Dendritic cell treated with granulocyte-macrophage colony-stimulating factor and Interleukin-4, amounts not matched to agents 40 ng/mL and 50 ng/mL, for 4 days (primary cell): ENCODE data around the gene C14orf180.

Source experiments
- H3K27ac Mint-ChIP-seq: one replicate; pipeline ENCODE4 v1.8.0; 2022; ENCODE audit warnings: mild to moderate bottlenecking, mixed read lengths
- H3K27me3 Mint-ChIP-seq: one replicate; pipeline ENCODE4 v1.8.0; 2022; ENCODE audit warnings: mild to moderate bottlenecking, mixed read lengths
- H3K36me3 Mint-ChIP-seq: one replicate; pipeline ENCODE4 v1.8.0; 2022; ENCODE audit warnings: low read depth, mixed read lengths
- H3K4me1 Mint-ChIP-seq: one replicate; pipeline ENCODE4 v1.8.0; 2022; ENCODE audit warnings: low read depth, mixed read lengths
- H3K4me3 Mint-ChIP-seq: one replicate; pipeline ENCODE4 v1.8.0; 2022; ENCODE audit warnings: mild to moderate bottlenecking, moderate library complexity, mixed read lengths
- H3K9me3 Mint-ChIP-seq: one replicate; pipeline ENCODE4 v1.8.0; 2022; ENCODE audit warnings: mixed read lengths
- intact Hi-C: fragments of 100-400 bp; cut with micrococcal nuclease; formaldehyde crosslinking; loops from one replicate; pipeline ENCODE4 v1.15.0; 2022

C14orf180 gene

GRCh38 chr14:104562606-104563005 is 17.0 kb upstream of the C14orf180 start:
- no peaks in the 10 kb centered on the region for H3K9me3 Mint-ChIP-seq
- H3K4me1 Mint-ChIP-seq, result peaks cover 5% of the 10 kb centered on the region
- intact Hi-C loops, result loop anchor here (10.0 kb wide), 1 partner anchor 428 kb away; the partner anchor contains the start of gene KIF26A
- no peaks in the 10 kb centered on the region for H3K36me3 Mint-ChIP-seq
- peaks cover 25% of the 10 kb centered on the region for H3K27me3 Mint-ChIP-seq
- H3K4me3 Mint-ChIP-seq, result no peak overlapping the region
- H3K27ac Mint-ChIP-seq, result no peak overlapping the region

DNA sequence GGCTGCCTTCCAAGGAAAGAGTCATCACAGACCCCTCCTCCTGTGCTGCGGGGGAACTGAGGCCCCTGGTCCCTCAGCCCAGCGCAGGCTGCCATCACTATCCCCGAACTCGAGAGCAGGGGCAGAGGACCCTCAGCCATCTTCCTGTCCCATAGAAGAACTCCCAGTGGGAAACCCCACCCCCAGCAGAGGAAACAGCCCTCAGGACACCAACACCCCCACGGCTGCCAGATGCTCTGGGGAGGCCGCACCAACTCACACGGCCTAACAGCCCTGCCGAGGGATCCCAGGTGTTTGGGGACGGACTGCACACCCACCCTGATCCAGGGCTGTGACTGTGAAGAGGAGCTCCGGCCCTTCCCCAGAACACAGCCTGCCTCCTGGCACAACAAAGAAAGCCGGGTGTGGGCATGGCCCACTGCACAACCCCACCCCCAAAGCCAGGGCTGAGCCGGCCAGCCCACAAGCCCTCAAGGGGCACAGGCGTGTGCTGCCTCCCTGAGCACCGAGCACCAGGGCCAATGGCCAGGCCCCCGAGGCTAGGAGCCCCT is 16.3 kb upstream of the C14orf180 start:
- no peak overlapping the region for H3K27ac Mint-ChIP-seq
- no peaks in the 10 kb centered on the region for H3K36me3 Mint-ChIP-seq
- intact Hi-C loops, result loop anchor here (10.0 kb wide), 1 partner anchor 428 kb away; the partner anchor contains the start of gene KIF26A
- no peak overlapping the region for H3K4me3 Mint-ChIP-seq
- peaks cover 25% of the 10 kb centered on the region for H3K27me3 Mint-ChIP-seq
- no peaks in the 10 kb centered on the region for H3K9me3 Mint-ChIP-seq
- H3K4me1 Mint-ChIP-seq, result peaks cover 5% of the 10 kb centered on the region

DNA sequence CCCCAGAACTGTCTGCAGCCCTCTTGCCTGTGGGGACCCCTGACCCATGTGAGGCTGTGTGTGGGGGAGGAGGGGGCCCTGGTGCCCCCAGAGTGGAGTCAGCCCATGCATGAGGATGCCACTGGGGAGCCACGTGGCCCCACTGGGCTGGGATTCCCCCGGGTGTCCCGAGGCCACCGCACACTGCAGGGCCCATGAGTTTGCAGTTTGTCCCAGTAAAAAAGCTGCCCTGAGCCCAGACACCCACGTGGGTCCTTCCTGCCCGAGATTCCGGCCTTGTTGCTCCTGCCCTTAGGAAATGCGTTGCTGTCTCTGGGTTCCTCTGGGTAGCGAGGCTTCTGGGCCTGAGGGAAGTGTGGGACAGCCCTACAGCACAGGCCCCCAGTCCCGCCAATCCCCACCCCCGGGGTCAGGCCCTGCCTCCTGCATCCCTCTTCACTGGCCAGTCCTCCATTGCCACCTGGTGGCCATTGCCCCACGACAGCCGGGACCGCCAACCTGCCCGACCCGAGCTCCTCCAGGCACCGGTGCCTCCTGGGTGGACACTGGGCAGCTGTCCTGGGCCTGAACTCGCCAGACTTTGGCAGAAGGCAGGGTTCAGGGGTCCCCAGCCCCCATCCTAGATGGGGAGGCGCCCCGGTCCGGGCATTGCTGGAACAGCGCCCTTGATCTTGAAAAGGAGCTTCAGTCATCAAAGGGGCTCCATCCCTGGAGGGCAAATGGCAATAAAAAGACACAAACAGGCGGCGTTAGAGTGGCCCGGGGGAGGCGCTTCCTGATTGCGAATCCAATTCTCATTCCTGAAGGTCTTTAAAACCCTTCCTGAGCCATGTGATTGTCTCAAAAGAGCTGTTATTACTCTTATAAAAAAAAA is 15.6 kb upstream of the C14orf180 start:
- Mint-ChIP-seq H3K4me3 (no peak overlapping the region), H3K9me3 (no peaks in the 10 kb centered on the region), H3K36me3 (no peaks in the 10 kb centered on the region), H3K4me1 (peaks cover 5% of the 10 kb centered on the region), H3K27me3 (peaks cover 25% of the 10 kb centered on the region), H3K27ac (no peak overlapping the region)
- intact Hi-C loops, result loop anchor here (10.0 kb wide), 1 partner anchor 429 kb away; the partner anchor contains the start of gene KIF26A

DNA sequence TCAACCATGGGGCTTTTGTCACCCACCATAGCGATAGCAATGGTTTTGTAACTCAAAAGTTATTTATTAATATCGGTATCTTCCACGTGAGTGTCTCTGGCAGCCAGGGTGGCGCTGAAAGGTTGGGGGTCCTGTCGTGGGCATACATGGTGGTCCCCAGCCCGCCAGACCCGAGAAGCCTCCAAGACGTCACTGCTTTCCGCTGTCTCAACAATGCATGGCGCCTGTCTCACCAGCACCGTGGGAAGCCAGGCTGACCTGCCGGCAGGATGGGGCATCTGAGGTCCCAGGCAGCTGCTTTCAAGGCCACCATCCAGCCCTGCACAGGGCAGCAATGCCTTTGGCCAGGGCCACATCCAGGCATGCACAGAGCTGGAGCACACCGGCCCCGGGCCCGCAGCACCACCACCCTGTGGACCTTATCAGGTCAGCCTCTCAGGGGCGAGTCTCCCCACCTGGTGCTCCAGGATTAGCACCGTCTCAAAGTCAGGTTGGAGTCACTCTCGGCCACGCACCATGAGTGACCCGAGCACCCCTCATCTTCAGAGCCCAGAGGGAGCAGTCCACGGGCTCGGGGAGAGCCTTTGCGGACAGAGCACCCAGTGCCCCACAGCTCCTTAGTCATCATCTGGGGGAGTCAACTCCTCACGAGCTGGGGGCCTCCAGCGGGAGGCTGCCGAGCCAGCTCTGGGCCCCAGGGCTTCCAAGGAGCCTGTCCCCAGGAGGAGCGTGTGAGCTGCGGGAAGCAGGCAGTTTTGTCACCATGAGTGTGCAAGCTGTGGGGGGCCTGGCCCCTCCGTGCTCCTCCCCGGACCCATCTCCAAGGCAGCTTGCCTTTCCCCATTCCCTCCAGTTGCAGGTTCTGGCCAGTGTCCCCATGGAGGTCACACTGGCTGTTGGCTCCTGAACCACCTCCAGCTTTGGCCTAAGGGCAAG is 14.6 kb upstream of the C14orf180 start:
- Mint-ChIP-seq H3K36me3 (no peaks in the 10 kb centered on the region), H3K4me1 (peaks cover 5% of the 10 kb centered on the region), H3K9me3 (no peaks in the 10 kb centered on the region), H3K27ac (no peak overlapping the region), H3K27me3 (peaks cover 25% of the 10 kb centered on the region), H3K4me3 (no peak overlapping the region)
- intact Hi-C loops, result loop anchor here (10.0 kb wide), 1 partner anchor 430 kb away; the partner anchor contains the start of gene KIF26A

GRCh38 chr14:104567141-104567956 is 12.2 kb upstream of the C14orf180 start:
- H3K9me3 Mint-ChIP-seq, result no peaks in the 10 kb centered on the region
- peaks cover 5% of the 10 kb centered on the region for H3K4me1 Mint-ChIP-seq
- H3K36me3 Mint-ChIP-seq, result no peaks in the 10 kb centered on the region
- intact Hi-C loops, result loop anchor here (10.0 kb wide), 1 partner anchor 433 kb away; the partner anchor contains the start of gene KIF26A
- no peak overlapping the region for H3K27ac Mint-ChIP-seq
- no peak overlapping the region for H3K4me3 Mint-ChIP-seq
- peaks cover 22% of the 10 kb centered on the region for H3K27me3 Mint-ChIP-seq

DNA sequence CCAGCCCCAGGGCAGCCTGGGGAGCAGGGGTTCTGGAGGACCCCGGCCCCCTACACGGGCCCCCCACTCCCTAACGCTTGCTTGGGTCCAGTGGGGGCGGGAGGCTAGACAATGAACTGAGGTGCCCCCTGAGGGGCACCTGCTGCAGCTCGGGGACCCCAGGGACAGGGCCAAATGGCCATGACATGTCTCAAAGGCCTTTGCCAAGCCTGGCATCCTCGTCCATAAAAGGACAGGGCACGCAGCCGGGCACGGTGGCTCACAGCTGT is 11.7 kb upstream of the C14orf180 start:
- Mint-ChIP-seq H3K9me3 (no peaks in the 10 kb centered on the region), H3K4me3 (no peak overlapping the region), H3K4me1 (peaks cover 5% of the 10 kb centered on the region), H3K27ac (no peak overlapping the region), H3K36me3 (no peaks in the 10 kb centered on the region), H3K27me3 (peaks cover 22% of the 10 kb centered on the region)
- intact Hi-C loops, result loop anchor here (10.0 kb wide), 1 partner anchor 433 kb away; the partner anchor contains the start of gene KIF26A

DNA sequence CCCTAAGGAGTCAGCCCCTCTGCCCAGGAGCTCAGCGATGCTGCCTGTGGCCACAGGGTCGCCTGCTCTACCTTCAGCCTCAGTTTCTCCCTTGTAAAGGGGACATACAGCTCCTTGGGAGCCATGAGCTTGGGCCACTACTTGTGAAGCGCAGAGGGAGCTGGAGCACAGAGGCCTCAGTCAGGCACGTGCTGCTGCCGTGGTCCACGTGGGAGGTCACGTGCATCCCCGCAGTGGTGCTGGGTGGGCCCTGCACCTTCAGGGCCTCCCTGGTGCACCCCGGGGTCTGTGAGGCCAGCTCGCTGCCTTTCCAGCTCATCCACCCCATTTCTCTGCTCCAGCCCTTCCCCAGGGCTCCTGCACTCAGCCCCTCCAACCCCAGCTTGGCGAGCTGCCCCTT is 10.9 kb upstream of the C14orf180 start:
- Mint-ChIP-seq H3K9me3 (no peaks in the 10 kb centered on the region), H3K27ac (no peak overlapping the region), H3K36me3 (no peaks in the 10 kb centered on the region), H3K4me1 (peaks cover 5% of the 10 kb centered on the region), H3K4me3 (no peak overlapping the region), H3K27me3 (peaks cover 17% of the 10 kb centered on the region)
- intact Hi-C loops, result loop anchor here (10.0 kb wide), 1 partner anchor 434 kb away; the partner anchor contains the start of gene KIF26A

GRCh38 chr14:104569435-104569834 is 10.1 kb upstream of the C14orf180 start:
- Mint-ChIP-seq H3K9me3 (no peaks in the 10 kb centered on the region), H3K4me1 (no peaks in the 10 kb centered on the region), H3K4me3 (no peak overlapping the region), H3K27ac (no peak overlapping the region), H3K36me3 (no peaks in the 10 kb centered on the region), H3K27me3 (peaks cover 10% of the 10 kb centered on the region)
- intact Hi-C loops, result loop anchor here (10.0 kb wide), 1 partner anchor 435 kb away; the partner anchor contains the start of gene KIF26A

DNA sequence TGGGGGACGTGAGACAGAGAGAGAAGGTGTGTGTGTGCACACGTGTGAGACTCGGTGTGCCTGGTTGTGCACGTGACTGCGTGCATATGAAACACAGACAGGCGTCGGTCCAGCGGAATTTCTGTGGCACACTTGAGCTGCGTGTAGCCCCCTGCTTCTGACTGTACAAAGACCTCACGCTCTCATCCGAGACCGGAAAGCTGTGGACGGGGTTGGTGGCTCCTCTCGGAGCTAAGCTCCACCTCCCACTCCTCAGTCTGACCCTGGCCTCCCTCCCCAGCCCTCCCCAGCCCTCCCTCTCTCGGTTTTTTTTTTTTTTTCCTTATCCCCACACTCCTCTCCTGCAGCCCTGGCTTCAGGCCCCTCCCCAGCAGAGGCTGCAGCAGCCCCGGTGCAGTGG is 8.3 kb upstream of the C14orf180 start:
- H3K4me1 Mint-ChIP-seq, result no peaks in the 10 kb centered on the region
- H3K36me3 Mint-ChIP-seq, result no peaks in the 10 kb centered on the region
- no peaks in the 10 kb centered on the region for H3K27me3 Mint-ChIP-seq
- no peak overlapping the region for H3K27ac Mint-ChIP-seq
- intact Hi-C loops, result no loop called here
- no peak overlapping the region for H3K4me3 Mint-ChIP-seq
- H3K9me3 Mint-ChIP-seq, result no peaks in the 10 kb centered on the region

- no peaks in the 10 kb centered on the region for H3K36me3 Mint-ChIP-seq
- H3K4me3 Mint-ChIP-seq, result no peak overlapping the region
- H3K27me3 Mint-ChIP-seq, result no peaks in the 10 kb centered on the region
- H3K27ac Mint-ChIP-seq, result no peak overlapping the region
- H3K9me3 Mint-ChIP-seq, result no peaks in the 10 kb centered on the region
- no peaks in the 10 kb centered on the region for H3K4me1 Mint-ChIP-seq
- intact Hi-C loops, result no loop called here
These were observed 7.4 kb upstream of the C14orf180 start for GRCh38 chr14:104572024-104572626.

DNA sequence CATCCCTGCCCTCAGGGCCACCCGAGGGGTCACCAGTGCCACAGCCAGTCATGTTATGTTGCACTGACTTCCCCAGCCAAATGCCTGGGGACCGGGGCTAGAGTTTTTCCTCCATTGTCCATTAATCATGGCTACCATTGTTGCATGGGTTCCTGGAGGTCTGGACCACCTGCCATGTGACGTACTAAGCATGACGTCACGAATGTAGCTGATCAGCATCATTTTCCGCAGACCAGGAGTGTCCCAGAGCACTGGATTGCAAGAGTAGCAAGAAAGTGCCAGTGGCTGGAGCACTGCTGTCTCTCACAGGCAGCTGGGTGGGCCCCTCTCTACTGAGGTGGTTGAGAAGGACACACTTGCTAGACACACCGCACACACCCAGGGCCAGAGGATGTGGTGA is 6.9 kb upstream of the C14orf180 start:
- H3K36me3 Mint-ChIP-seq, result no peaks in the 10 kb centered on the region
- no peaks in the 10 kb centered on the region for H3K27me3 Mint-ChIP-seq
- no peaks in the 10 kb centered on the region for H3K4me1 Mint-ChIP-seq
- intact Hi-C loops, result no loop called here
- H3K27ac Mint-ChIP-seq, result no peak overlapping the region
- H3K9me3 Mint-ChIP-seq, result no peaks in the 10 kb centered on the region
- no peak overlapping the region for H3K4me3 Mint-ChIP-seq

- Mint-ChIP-seq H3K9me3 (no peaks in the 10 kb centered on the region), H3K27me3 (no peaks in the 10 kb centered on the region), H3K36me3 (no peaks in the 10 kb centered on the region), H3K4me1 (no peaks in the 10 kb centered on the region), H3K4me3 (no peak overlapping the region), H3K27ac (no peak overlapping the region)
- intact Hi-C loops, result no loop called here
These were observed 5.6 kb upstream of the C14orf180 start for GRCh38 chr14:104573930-104574329.

- no peaks in the 10 kb centered on the region for H3K4me1 Mint-ChIP-seq
- H3K27ac Mint-ChIP-seq, result no peak overlapping the region
- H3K4me3 Mint-ChIP-seq, result no peak overlapping the region
- no peaks in the 10 kb centered on the region for H3K27me3 Mint-ChIP-seq
- intact Hi-C loops, result no loop called here
- H3K9me3 Mint-ChIP-seq, result no peaks in the 10 kb centered on the region
- H3K36me3 Mint-ChIP-seq, result no peaks in the 10 kb centered on the region
These were observed 5.0 kb upstream of the C14orf180 start for GRCh38 chr14:104574536-104574935.
